Activated T-cell treated with anti-CD3 and anti-CD28 coated beads, Interleukin-2, amount 50 U/mL, for 48 hours (primary cell): ENCODE measurements around the gene THAP7.

Experiments
- DNase-seq, 2 experiments: peaks; one replicate each; pipeline ENCODE4 v3.0.0-alpha.2; 2020

The THAP7 gene

DNA sequence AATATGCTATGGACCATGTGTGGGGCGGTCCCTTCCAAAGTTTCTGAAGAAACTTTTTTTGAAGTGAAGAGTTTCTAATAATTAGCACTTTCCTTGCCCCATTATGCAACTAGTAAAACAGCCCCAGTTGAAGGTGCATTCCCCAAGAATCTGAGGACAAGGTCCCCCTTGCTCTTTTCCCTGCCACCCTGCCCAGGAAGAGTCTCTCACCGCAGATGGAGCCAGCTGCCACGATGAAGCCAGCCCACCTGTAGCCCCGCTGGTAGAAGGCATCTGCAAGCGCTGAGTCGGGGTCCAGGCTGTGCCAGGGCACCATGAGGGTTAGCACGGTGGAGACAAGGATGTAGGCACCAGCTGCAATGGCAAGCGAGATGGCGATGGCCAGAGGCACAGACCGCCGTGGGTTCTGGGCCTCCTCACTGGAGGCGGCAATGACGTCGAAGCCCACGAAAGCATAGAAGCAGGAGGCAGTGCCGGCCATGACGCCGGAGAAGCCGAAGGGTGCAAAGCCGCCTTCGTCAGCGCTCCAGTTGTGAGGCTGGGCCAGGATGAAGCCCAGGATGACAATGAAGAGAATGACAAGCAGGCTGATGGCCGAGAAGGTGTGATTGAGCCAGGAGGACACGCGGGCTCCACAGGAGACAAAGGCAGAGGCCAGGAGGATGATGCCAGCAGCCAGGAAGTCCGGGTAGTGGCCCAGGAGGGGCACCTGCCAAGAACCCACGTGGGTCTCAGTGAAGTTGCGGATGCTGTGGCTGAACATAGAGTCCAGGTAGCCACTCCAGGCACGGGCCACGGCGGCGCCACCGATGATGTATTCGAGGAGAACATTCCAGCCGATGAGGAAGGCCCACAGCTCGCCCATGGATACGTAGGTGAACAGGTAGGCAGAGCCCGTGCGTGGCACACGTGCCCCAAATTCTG lies 29.0 kb upstream of the THAP7 start:
- no peak for DNase-seq

DNA sequence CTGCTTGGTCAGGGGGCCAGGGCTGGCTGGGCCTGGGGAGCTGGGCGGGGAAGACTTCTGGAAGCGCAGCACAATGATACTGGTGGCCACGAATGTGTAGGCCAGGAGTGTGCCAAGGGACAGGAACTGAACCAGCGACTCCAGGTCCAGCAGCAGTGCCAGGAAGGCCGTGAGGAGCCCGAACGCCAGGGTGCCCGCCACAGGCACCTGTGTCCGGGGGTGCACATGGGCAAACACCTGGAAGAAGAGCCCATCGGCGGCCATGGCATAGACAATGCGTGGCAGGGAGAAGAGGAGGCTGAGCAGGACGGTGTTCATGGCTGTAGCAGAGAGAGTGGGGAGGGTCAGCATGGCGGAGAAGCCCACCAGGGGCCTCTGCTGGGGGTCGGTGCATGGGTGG lies 28.1 kb upstream of the THAP7 start:
- no peak for DNase-seq

DNA sequence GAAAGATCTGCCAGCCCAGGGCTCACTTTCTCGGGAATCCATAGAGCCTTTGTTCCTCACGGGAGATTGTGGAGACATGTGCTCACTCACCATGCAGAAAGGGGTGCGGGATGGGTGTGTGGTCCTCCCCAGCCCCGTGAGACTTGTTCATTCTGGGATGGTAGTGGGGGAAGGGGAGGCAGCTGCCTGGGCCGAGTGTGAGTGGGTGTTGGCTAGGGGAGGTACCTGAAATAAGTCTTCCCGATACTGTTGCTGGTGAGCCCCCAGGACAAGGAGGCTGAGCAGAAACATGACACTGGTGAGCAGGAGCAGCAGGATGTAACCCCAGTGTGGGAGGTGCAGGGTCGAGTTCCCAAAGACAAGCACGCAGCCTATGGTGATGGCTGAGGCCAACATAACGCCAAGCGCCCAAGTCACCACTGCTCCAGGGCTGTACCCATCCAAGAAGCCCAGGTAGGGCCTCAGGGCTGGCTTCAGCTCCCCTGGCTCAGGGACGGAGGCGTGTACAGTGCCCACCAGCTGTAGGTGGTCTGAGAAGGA lies 27.6 kb upstream of the THAP7 start:
- DNase-seq, result no peak

DNA sequence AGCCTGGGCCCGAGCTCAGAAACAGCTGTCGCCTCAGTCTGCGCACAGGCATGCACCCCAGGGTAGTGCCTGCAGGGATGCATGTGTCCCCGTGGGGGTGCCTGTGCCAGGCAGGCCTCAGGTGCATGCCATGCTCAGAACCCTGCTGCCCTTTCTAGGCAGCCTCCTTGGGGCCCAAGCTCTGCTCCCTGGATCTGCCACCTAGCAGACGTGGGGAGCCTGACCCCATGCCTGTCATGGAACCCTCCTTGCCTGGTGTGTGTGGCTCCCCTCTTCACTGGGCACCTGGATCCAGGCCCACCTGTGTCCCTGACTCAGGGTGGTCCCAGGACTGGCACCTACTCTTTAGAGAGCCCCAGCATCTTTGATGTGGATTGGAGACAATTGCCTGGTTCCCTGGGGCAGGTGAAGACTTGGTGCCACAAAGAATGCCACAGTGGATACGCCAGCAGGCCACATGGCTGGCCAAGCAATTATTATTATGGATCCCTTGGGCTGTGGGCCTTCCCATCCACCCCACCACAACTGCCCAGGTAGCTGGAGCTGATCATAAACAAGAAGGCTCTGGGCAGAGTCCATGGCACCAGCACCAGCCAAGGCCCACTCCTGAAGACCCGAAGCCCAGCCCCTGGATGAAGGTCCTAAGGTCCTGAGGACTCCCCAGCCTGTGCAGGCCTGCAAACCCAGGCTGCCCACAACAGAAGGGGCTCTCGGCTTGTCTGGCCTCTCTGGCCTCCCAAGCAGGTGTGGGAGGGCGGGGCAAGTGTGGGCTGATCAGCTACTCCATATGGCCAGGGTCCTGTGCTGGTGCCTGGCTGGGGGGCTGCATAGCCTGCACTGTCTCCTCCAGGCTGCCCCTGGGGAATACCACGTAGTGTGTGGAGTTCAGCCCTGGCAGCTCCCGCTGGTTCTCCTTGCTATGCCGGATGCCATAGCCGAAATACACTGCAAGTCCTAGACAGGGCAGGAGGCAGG lies 26.6 kb upstream of the THAP7 start:
- no peak for DNase-seq

DNA sequence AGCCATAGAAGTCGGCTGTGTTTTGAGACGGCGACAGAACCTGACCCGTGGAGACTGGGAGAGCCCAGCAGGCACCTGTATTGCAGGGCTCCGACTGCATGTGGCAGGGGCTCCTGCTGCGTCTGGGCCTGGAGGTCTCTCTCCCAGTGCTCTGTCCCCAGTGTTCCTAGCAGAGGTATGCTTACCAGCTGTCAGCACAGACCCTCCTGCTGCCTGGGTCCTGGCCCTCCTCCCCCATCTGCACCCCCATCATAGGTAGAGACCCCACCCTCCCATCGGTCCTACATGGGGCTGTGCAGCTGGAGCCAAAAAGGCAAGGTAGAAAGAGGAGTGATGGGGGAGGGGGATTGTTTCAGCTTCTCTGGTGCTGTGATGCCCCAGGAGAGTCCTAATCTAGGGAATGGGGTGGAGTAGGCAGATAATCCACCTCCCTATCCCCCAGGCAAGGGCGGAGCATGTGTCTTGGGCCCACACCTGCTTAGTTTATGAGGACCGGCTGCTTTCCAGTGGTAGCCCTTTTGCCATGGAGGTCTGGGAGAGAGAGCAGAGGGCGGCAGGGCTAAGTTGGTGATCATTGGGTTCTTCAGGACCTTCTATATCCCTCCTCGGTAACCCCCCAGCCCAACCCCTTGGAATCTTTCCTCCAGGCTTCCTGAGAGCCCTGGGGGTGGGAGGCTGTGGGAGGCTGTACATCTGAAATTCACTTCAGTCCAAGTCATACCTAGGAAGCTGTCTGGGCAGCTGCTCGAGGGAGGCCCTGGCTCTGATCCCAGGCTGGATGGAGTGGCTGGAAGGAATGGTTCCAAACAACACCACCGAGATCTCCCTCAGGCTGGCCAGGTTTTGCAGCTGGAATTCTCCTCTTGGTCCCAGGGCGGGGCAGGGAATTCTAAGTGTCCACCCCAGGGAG lies 25.1 kb upstream of the THAP7 start:
- DNase-seq, result no peak

DNA sequence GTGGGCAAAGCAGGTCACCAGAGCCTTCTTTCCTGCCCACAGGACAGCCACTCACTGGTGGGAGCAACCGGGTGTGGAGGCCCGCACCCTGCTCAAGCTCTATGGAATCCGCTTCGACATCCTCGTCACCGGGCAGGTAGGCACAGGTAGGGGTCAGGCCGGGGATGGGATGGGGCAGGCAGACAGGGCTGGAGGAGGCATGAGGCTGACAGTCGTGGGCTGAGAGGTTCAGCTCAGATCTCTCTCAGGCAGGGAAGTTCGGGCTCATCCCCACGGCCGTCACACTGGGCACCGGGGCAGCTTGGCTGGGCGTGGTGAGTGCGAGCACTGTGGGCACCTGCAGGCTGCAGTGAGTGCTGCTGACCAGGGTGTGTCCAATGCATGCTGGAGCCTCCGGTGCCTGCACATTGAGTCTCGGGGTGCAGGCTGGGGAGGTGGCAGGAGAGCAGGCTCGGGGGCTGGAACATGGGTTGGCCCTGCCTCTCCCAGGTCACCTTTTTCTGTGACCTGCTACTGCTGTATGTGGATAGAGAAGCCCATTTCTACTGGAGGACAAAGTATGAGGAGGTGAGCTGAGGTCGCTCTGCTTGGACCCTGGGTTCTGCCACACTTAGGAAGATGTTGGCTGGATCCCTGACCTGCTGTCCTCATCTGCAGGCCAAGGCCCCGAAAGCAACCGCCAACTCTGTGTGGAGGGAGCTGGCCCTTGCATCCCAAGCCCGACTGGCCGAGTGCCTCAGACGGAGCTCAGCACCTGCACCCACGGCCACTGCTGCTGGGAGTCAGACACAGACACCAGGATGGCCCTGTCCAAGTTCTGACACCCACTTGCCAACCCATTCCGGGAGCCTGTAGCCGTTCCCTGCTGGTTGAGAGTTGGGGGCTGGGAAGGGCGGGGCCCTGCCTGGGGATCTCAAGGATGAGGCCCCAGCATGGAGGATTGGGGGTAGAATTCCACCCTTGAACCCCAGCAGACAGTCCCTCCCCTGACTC lies 24.1 kb upstream of the THAP7 start:
- no peak for DNase-seq

DNA sequence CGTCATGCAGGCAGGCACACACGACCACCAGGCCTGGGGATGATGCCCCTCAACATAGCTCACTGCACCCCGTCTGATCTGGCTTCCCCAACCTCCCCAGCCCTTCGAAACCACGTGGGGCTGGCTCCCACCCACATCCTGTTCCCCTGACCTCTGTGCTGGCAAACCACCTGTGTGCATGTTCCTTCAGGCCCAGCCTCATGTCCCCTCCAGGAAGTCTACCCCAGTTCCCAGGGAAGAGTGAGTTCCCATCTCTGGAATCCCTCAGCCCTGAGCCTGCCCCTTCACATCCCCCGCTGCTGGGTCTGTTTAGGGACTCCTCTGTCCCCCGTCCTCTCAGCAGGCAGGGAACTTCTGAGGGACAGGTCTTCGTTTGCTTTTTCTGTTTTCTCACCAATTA lies 23.3 kb upstream of the THAP7 start:
- DNase-seq, result peak in 1 of 2 experiments; percentile 35

DNA sequence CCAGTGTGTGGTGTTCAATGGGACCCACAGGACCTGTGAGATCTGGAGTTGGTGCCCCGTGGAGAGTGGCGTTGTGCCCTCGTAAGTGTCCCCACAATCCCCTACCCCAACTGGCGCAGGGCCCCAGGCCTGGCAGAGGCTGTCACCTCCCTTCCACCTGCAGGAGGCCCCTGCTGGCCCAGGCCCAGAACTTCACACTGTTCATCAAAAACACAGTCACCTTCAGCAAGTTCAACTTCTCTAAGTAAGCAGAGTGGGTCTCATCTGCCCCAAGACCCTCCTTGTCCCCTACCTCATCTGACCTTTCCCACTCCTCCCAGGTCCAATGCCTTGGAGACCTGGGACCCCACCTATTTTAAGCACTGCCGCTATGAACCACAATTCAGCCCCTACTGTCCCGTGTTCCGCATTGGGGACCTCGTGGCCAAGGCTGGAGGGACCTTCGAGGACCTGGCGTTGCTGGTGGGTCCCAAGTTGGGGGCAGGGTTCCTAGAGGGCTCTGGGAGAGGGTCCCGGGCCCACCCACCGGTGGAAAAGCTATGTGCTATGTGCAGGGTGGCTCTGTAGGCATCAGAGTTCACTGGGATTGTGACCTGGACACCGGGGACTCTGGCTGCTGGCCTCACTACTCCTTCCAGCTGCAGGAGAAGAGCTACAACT lies 21.2 kb upstream of the THAP7 start:
- no peak for DNase-seq

DNA sequence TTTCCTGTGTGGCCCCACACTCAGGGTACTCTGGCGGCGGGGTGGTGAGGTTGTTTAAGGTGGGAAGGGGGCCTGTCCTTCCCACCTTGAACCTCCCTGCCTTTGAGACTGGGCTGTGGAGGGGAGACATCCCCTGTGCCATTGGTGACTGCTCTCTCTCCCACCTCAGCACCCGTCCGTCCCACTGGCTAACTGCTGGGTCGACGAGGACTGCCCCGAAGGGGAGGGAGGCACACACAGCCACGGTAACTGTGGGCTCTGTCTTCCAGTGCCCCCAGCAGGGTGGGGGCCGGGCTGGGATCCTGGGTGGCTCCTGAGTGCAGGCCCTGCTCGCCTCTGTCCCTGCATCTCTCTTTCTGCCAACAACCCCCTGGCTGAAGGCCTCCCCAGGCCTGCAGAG lies 20.6 kb upstream of the THAP7 start:
- no peak for DNase-seq

DNA sequence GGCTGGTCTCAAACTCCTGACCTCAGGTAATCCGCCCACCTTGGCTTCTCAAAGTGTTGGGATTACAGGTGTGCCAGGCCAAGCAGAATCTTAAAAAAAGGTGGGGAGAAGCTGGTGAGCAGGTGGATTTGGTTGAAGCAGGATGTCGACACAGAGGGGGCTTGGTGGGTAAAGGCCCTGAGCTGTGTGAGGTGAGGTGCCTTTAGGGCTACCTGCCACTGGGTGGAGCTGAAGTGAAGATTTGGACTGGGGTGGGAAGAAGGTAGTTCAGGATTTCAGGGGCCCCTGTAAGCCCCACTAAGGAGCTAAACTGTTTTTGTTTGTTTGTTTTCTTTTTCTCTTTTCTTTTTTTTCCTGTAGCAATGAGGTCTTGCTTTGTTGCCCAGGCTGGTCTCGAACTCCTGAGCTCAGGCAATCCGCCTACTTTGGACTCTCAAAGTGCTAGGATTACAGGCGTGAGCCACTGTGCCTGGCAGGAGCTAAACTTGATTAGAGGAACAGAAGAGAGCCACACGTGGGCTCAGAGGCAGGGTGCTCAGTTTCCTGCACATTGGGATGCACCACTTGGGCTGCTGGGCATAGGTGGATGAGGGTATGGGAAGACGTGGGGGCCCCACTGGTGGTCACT lies 19.0 kb upstream of the THAP7 start:
- peak in 1 of 2 experiments; percentile 44 for DNase-seq

DNA sequence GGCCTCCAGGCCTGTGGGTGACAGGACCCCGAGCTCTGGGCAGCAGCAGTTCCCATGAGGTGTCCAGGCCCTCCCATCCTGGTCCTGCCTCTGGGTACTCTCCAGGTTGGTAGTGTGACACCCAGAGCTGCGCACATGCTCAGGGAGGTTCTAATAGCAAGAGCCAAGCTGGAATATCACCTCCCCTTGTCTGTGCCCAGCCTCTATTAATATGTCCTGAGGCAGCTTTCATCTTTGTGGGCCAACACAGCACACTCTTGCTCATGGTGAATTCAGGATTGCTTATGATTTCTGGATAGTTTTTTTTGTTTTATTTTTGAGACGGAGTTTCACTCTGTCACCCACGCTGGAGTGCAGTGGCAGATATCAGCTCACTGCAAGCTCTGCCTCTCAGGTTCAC lies 16.4 kb upstream of the THAP7 start:
- DNase-seq, result no peak

DNA sequence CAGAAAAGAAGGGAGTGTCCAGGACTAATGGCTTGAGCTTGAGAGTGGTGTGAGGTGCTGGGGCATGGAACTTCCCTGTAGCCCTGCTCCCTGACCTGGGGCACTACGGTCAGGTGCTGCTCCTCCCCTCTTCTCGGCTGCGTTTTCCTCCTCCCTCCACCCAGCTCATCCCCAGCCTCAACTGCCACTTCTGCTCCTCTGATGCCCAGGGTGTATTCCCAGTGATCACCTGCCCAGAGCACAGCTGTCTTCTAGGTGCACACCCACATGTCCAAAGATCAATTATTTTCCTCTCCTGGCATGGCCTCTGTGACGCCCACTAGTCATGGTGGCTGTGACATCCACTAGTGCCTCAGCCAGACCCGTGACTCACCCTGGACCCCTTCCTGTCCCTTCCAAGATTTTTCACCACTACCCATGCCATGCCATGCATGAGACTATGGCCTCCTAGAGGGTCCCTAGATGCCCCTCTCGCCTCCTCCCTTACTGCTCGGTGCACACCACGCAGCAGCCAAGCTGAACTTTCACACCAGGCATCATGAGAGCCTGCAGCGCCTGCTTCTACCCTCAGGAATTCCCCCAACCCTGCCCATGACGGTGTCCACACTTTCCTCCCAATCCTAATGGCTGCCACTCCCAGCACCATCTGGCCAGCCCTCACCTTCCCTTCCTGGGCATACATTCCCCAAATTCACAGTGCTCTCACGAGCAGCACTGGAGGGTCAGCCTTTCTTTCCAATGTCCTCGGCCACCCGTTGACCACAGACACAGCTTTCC lies 14.9 kb upstream of the THAP7 start:
- DNase-seq, result no peak

DNA sequence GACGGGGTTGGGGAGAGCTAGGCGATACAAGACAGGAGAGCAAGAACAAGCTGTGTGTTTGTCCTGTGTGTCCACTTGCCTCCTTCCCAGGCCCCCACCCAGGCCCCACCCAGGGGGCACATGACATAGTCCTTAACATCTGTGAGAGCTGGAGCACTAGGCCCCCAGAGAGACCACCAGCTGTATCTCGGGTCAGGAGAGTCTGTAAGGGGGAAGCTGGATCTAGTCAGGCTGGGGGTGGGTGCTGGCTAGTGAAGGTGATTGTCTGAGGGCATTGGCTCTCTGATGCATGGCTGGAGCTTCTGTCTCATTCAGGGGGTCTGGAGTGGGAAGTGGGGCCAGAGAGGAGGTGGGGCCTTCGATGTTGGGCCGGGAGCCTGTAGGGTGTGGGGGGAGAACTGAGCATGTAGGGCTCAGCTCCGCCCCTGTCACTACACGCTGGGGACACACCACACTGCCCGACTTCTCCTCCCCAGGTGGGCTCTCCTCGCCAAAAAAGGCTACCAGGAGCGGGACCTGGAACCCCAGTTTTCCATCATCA lies 13.6 kb upstream of the THAP7 start:
- DNase-seq, result no peak

DNA sequence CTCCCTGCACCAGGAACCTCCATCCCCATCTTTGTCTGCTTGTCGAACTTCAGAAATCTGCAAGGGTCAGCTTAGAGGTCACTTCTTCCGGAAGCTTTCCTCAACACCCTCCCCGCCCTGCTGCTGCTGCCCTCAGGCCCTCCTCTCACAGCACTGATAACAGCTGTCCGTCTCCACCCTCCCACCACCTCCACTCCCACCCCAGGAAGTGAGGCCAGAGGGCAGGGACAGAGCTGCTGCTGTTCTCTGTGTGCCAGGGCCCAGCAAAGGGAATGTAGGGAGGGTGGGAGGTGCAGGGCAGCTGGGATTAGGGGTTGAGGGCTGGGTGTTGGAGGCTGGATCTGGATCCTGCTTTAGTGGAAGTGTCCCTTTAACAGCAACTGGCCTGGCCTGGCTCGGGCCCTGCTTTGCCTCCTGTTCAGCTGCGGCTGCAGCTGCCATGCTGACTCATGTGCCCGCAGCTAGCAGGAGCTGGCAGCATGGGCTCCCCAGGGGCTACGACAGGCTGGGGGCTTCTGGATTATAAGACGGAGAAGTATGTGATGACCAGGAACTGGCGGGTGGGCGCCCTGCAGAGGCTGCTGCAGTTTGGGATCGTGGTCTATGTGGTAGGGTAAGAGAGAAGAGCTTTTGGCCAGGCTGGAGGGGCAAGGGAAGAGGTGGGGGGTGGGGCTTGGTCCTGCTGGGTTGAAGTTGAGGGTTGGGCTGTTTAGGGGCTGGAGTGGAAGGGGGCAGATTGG lies 13.0 kb upstream of the THAP7 start, which contains the start of gene P2RX6:
Gene P2RX6, plus strand, starts transcription at position 440 of the 740 bp plus-strand sequence. Its CDS starts 10 bp downstream, at position 450.
- DNase-seq, result peak in 1 of 2 experiments; percentile 25

DNA sequence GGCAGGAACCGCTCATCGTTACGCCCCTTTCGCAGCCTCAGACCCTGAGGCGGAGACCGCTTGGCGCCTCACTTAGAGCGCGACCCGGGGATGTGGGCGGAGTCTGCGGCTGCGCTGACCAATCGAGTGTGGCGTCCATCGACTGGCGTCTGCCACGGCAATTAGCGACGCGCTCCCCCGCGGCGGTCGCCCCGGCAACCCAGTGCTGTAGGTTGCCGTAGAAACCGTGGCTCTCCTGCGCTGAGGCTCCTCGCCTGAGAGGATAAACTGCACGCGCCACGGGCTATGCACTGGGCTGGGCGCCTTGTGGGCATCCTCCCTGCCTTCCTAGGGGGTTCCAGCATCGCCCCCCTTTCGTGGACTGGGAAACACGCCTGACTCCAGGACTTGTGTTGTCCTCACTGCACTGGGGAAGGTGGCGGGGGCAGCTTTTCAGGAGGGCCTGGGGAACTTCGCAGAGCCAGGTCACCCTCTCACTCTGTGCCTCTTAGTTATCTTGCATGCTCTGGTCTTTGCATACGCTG lies 12.3 kb upstream of the THAP7 start:
- peak; percentile 91 to 93 for DNase-seq

DNA sequence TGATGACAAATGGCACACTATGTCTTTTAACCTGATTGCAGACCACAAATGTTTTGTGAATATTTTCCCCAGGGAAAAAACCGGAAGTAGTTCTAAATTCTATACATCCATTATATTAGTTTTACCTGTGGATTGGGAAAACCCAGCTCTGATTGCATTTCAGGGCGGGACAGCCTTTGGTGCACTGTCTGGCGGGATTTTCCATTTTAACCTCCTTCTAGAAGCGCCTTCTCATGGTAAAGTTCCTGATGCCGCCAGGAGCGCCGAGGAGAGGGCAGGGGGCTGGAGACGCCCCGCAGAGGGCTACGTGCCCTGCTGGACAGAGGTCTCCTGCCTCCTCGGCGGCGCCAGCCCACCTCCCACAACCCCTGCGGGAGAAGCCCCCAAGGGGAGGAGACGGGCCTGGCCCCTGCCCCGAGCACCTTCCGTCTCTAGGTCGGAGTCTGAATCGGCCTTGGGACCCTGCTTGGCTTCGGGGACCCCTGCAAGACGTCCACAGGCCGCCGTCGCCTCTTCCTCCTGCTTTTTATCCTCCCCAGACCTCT lies 11.8 kb upstream of the THAP7 start:
- no peak for DNase-seq
